Heart right ventricle (tissue), 16 donors: ENCODE measurements around the gene STARD5. TPM values are rescaled to one million over a fixed set of nuclear protein-coding genes. Genes with fewer than 3 reads are reported as not detected.

Source experiments
- ATAC-seq, 8 donors: fragments of 200-7000 bp; cut with Tn5 transposase; one replicate each; pipeline ENCODE4 v1.9.1; 2020; ENCODE audit warnings: mild to moderate bottlenecking in 8 of 8, moderate library complexity in 8 of 8, moderate number of reproducible peaks in 1 of 8
- DNase-seq, 2 donors: peaks; one replicate each; pipeline ENCODE4 v3.0.0-alpha.2; 2020
- H3K27ac ChIP-seq, 10 donors: fragments of 200-600 bp; sonication (generic) in 2 of 10; one replicate each; pipeline versions ENCODE4 v1.5.0 to v1.8.0; 2020 to 2022; ENCODE audit warnings: mild to moderate bottlenecking in 3 of 10
- H3K27me3 ChIP-seq, 7 donors: fragments of 200-600 bp; one replicate each; pipeline ENCODE4 v1.8.0; 2021 to 2022; ENCODE audit warnings: mild to moderate bottlenecking in 2 of 7
- H3K36me3 ChIP-seq, 9 donors: fragments of 200-600 bp; sonication (generic) in 1 of 9; one replicate each; pipeline versions ENCODE4 v1.5.0 to v1.8.0; 2020 to 2022; ENCODE audit warnings: mild to moderate bottlenecking in 2 of 9
- H3K4me1 ChIP-seq, 9 donors: fragments of 200-600 bp; sonication (generic) in 1 of 9; one replicate each; pipeline versions ENCODE4 v1.5.0 to v1.8.0; 2020 to 2022; ENCODE audit warnings: mild to moderate bottlenecking in 4 of 9
- H3K4me3 ChIP-seq, 10 donors: fragments of 200-600 bp; sonication (generic) in 2 of 10; one replicate each; pipeline versions ENCODE4 v1.5.0 to v1.8.0; 2020 to 2022; ENCODE audit warnings: mild to moderate bottlenecking in 7 of 10, moderate library complexity in 2 of 10
- H3K9me3 ChIP-seq, 11 donors: fragments of 200-600 bp in 10 of 11; sonication (generic) in 2 of 11; one replicate each; pipeline versions ENCODE4 v1.5.0 to v1.8.0; 2013 to 2022; ENCODE audit warnings: mild to moderate bottlenecking in 2 of 11, control low read depth in 1 of 11, moderate library complexity in 1 of 11
- WGBS, 2 donors: extraction: QIAGEN DNeasy Blood & Tissue Kit; methylation state at CpG; one replicate each; pipeline ENCODE4 v1.1.7; 2013; ENCODE audit warnings: inconsistent platforms in 1 of 2; 5-methylcytosine and 5-hydroxymethylcytosine counted together
- intact Hi-C, 10 donors: fragments of 100-400 bp; cut with DNase I; formaldehyde crosslinking; loops; one replicate each; pipeline versions ENCODE4 v1.11.1 to v1.14.2; 2022
- polyA plus RNA-seq, 2 donors: library from polyadenylated mRNA; stranded (reverse); fragments of 200-250 nt; gene quantifications; one replicate each; pipeline ENCODE4 v1.2.3, GENCODE V29; 2013
- total RNA-seq, 10 donors: library from RNA; stranded (reverse); fragmentation: NEBNext Ultra II Directional in 3 of 10; extraction: Animal tissue kit (Norgen Biotek cat#: 25700) in 3 of 10; gene quantifications; one replicate each; pipeline versions ENCODE4 v1.2.1 to v1.2.4, GENCODE V29; 2021 to 2023
- TF ChIP-seq, protein P1 (sequence below), 9 donors: fragments of 200-600 bp; sonication (generic) in 2 of 9; IDR thresholded peaks; one replicate each; pipeline versions ENCODE4 v1.5.0 to v1.8.0; 2021 to 2022; ENCODE audit warnings: antibody characterized with exemption in 9 of 9, mild to moderate bottlenecking in 5 of 9, moderate library complexity in 1 of 9
- donor health status: Arrhythmogenic right ventricular cardiomyopathy.
- donor health status: ischemic (EF 13 %, LVEDD 7.1; RV severe dilation, severe dysfunction).
- donor health status: healthy with polysubstance abuse.
- donor health status: DM: no; HTN: yes; CAD: no.
- donor health status: DM: no; HTN: no; CAD: no.
- donor health status: ischemic (EF 25% LVEDD 6.9; RV normal size, moderate dysfunction).
- donor health status: ischemic (EF 25% LVEDD 5.7; RV mildly dilated, moderate dysfunction).
- donor health status: healthy.
- donor health status: DM: yes; HTN: yes; CAD: no.
- donor health status: Ischemic cardiomyopathy.
- donor health status: ischemic (EF 35%, LVEDD 5.7; RV mildly dilated, moderate dysfunction).
- donor health status: nonischemic (EF 11% LVEDD 7.7; RV severe dilation, severe dysfunction).
- donor health status: DM: yes; HTN: yes; CAD: no.
- donor health status: PGD.
- donor health status: ischemic (EF 29% LVEDD 5.4; RV normal size, mild dysfunction).
- donor health status: nonischemic (EF 23%, LVEDD 6.1; RV moderate dilation, normal function).

The STARD5 gene
- total and polyA plus RNA-seq, 12 donors: 0.70 to 4.7 (median 1.3) TPM

- 95 to 97% methylated on average over 18 of the region's 18 CpGs for WGBS, 2 donors
- intact Hi-C loops: loop anchor here in 2 of 10 donors (5.0 to 10.0 kb wide), 2 partner anchors 52 to 105 kb away; no protein-coding TSS in a partner anchor
- no peak for DNase-seq
Measured at GRCh38 chr15:81282606-81282895, 41.4 kb downstream of the STARD5 start.

DNA sequence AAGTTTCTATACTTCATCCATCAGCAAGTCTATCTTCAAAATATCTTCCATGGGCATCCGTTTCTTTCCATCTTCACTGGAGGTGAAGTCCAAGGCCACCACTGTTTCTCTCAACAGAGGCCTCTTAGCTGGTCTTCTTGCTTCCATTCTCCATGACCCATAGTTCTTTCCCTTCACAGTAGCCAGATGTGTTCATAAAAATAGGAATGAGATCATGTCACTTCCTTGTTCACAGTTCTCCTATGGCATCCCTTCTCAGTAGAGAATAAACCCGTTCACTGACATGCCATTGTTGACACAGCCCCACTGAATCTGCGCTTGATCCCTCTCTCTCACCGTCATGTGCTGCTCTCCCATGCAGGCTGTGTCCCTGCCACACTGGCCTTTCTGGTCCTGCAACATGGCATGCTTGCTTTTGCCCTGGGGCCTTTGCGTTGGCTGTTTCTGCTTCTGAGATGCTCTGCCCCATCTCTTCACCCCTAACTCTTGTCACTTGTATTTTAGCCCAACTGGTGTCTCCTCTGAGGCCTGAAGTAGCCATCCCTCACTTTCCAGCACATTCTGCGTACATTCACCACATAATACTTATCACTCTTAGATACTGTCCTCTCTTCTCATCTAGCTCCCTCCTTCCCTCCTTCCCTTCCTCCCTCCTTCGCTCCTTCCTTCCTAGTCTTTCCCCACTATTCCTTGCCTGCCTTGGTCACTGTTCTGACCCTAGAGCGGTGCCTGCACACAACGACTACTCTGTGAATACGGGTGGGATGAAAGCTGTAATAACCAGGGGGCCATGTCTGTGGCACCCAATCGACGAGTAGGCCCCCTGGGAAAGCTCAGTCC lies 42.0 kb downstream of the STARD5 start:
- 91 to 92% methylated on average over 12 of the region's 12 CpGs for WGBS, 2 donors
- Histone ChIP-seq H3K27ac (no peak overlapping the region), H3K4me3 (no peak overlapping the region), H3K4me1 (peaks cover 0 to 33% (median 4%) of the 10 kb centered on the region in 9 donors), H3K36me3 (peaks cover 0 to 60% (median 0%) of the 10 kb centered on the region in 9 donors), H3K27me3 (no peaks in the 10 kb centered on the region), H3K9me3 (peaks cover 0 to 11% (median 8%) of the 10 kb centered on the region in 11 donors)
- intact Hi-C loops: loop anchor here in 2 of 10 donors (5.0 to 10.0 kb wide), 2 partner anchors 53 to 105 kb away; no protein-coding TSS in a partner anchor
- TF ChIP-seq, protein P1, sequence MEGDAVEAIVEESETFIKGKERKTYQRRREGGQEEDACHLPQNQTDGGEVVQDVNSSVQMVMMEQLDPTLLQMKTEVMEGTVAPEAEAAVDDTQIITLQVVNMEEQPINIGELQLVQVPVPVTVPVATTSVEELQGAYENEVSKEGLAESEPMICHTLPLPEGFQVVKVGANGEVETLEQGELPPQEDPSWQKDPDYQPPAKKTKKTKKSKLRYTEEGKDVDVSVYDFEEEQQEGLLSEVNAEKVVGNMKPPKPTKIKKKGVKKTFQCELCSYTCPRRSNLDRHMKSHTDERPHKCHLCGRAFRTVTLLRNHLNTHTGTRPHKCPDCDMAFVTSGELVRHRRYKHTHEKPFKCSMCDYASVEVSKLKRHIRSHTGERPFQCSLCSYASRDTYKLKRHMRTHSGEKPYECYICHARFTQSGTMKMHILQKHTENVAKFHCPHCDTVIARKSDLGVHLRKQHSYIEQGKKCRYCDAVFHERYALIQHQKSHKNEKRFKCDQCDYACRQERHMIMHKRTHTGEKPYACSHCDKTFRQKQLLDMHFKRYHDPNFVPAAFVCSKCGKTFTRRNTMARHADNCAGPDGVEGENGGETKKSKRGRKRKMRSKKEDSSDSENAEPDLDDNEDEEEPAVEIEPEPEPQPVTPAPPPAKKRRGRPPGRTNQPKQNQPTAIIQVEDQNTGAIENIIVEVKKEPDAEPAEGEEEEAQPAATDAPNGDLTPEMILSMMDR (IDR thresholded peaks at IDR 0.05): no peak
- DNase-seq (no peak), ATAC-seq (peak in 2 of 8 donors; percentile 31 to 44)

More at GRCh38 chr15:81282606-81282895, 41.4 kb downstream of the STARD5 start:
- no peak overlapping the region for H3K4me3 ChIP-seq
- TF ChIP-seq, protein P1 (IDR thresholded peaks at IDR 0.05): no peak
- H3K9me3 ChIP-seq: peaks cover 0 to 5% (median 2%) of the 10 kb centered on the region in 11 donors
- peaks cover 0 to 66% (median 0%) of the 10 kb centered on the region in 9 donors for H3K36me3 ChIP-seq
- no peak overlapping the region for H3K27ac ChIP-seq
- H3K27me3 ChIP-seq: no peaks in the 10 kb centered on the region
- H3K4me1 ChIP-seq: peaks cover 0 to 39% (median 4%) of the 10 kb centered on the region in 9 donors
- no peak for ATAC-seq

DNA sequence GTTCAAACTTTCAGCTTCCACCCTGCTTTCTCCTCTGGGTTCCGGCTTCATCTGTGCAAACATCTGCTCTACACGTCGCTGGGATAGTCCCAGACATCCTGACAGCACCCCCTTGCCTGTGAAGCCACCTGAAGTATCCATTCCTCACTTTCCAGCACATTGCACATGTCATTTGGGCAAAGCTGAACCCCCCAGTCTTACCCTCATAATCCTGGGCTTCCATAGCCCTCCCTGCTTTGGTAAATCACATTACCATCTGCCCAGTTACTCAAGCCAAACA lies 42.5 kb downstream of the STARD5 start:
- H3K27ac ChIP-seq: no peak overlapping the region
- H3K27me3 ChIP-seq: no peaks in the 10 kb centered on the region
- TF ChIP-seq, protein P1 (IDR thresholded peaks at IDR 0.05): no peak
- H3K4me1 ChIP-seq: peaks cover 0 to 27% (median 4%) of the 10 kb centered on the region in 9 donors
- no peak overlapping the region for H3K4me3 ChIP-seq
- WGBS, 2 donors: 93 to 96% methylated on average over 3 of the region's 3 CpGs
- H3K9me3 ChIP-seq: peaks cover 0 to 16% (median 8%) of the 10 kb centered on the region in 11 donors
- intact Hi-C loops: loop anchor here in 2 of 10 donors (5.0 to 10.0 kb wide), 2 partner anchors 53 to 106 kb away; no protein-coding TSS in a partner anchor
- no peak for ATAC-seq
- H3K36me3 ChIP-seq: peaks cover 0 to 55% (median 0%) of the 10 kb centered on the region in 9 donors
- DNase-seq: no peak

DNA sequence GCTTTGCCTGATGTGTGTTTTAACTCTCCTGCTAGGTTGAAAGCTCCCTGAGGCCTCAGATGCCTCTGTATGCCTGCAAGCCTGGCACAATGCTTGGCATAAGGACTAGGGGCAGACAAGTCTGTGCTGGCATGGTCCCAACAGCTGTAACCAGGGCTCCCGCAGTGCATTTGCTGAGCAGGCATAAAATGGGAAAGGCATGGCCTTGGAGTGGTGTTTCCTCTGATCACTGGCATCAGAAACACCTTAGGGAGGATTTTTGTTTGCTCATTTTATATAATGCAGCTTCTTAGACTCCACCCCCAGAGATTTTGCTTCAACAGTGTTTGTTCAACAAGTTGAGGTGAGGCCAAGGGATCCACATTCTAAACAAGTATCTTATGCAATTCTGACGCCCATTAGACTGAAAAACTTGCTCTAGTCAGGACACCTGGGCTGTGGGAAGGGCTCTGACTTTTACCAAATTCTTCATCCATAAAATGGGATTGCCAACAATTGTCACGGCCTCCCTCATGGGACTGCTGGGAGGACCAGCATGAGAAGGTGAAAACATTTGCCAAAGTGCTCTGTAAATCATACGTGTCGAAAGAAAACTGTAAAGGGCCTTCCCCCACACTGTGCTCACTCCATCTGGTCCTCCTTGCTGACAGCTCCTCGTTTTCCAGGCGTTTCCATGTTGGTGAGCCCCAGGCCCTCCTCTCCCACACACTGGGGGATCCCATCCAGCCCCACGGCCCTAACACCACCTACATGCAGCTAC lies 43.1 kb downstream of the STARD5 start:
- DNase-seq (no peak), ATAC-seq (no peak)
- Histone ChIP-seq H3K27me3 (no peaks in the 10 kb centered on the region), H3K9me3 (peaks cover 0 to 18% (median 8%) of the 10 kb centered on the region in 11 donors), H3K4me3 (no peak overlapping the region), H3K27ac (no peak overlapping the region), H3K4me1 (peaks cover 0 to 22% (median 4%) of the 10 kb centered on the region in 9 donors), H3K36me3 (peaks cover 0 to 49% (median 0%) of the 10 kb centered on the region in 9 donors)
- intact Hi-C loops: loop anchor here in 2 of 10 donors (5.0 to 10.0 kb wide), 2 partner anchors 54 to 106 kb away; no protein-coding TSS in a partner anchor
- TF ChIP-seq, protein P1 (IDR thresholded peaks at IDR 0.05): no peak
- WGBS, 2 donors: 84 to 89% methylated on average over 8 of the region's 8 CpGs
